ENCODE results near the gene UBE2H. TPM values are rescaled to one million over a fixed set of nuclear protein-coding genes. Genes with fewer than 3 reads are reported as not detected.

Gene UBE2H
- total and polyA plus RNA-seq, 2 of the 4 experiments (the other 2 are of a cell fraction), result 34.6 to 49.4 TPM

GRCh38 chr7:129804111-129804889 lies 148.5 kb downstream of the UBE2H start:
- H3K27me3 ChIP-seq (ENCODE audit: control insufficient read depth, insufficient read depth, low read length), result peaks cover 23% of the 10 kb centered on the region; the same call in 1 of the 2 replicates
- WGBS, 2 experiments (ENCODE audit: extremely low coverage in 2 of 2, insufficient read length in 1 of 2), result 86% methylated on average over 7 of the region's 22 CpGs; no CpG with 5 or more reads in 1 of the 2 experiments
- no peak for TF ChIP-seq CEBPB (IDR thresholded peaks at IDR 0.05; ENCODE audit: low read depth, low read length)
- no peak for TF ChIP-seq SMC3 (IDR thresholded peaks at IDR 0.05; ENCODE audit: low read depth, low read length)
- no peak for TF ChIP-seq MAZ (IDR thresholded peaks at IDR 0.05; ENCODE audit: borderline replicate concordance, low read depth, low read length)
- TF ChIP-seq, protein P1, sequence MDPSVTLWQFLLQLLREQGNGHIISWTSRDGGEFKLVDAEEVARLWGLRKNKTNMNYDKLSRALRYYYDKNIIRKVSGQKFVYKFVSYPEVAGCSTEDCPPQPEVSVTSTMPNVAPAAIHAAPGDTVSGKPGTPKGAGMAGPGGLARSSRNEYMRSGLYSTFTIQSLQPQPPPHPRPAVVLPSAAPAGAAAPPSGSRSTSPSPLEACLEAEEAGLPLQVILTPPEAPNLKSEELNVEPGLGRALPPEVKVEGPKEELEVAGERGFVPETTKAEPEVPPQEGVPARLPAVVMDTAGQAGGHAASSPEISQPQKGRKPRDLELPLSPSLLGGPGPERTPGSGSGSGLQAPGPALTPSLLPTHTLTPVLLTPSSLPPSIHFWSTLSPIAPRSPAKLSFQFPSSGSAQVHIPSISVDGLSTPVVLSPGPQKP (IDR thresholded peaks at IDR 0.05; ENCODE audit: borderline replicate concordance, low read depth, low read length), result no peak
- no peak for TF ChIP-seq CHD1 (IDR thresholded peaks at IDR 0.05; ENCODE audit: low read depth, low read length)
- no peak for TF ChIP-seq MAFK (IDR thresholded peaks at IDR 0.05; ENCODE audit: low read depth, low read length)
- TF ChIP-seq RFX5 (IDR thresholded peaks at IDR 0.05; ENCODE audit: low read depth, low read length), result no peak
- TF ChIP-seq MXI1 (IDR thresholded peaks at IDR 0.05; ENCODE audit: borderline replicate concordance, low read depth, low read length), result no peak
- TF ChIP-seq RAD21 (IDR thresholded peaks at IDR 0.05; ENCODE audit: low read length), result no peak
- TF ChIP-seq CTCF (conservative IDR thresholded peaks at IDR 0.05; ENCODE audit: low read depth, low read length), result no peak
- no peak for TF ChIP-seq NFE2L2 (IDR thresholded peaks at IDR 0.05; ENCODE audit: low read depth, low read length)
- TF ChIP-seq FOS (IDR thresholded peaks at IDR 0.05; ENCODE audit: low read depth, low read length), result no peak
- no peak for TF ChIP-seq RCOR1 (IDR thresholded peaks at IDR 0.05; ENCODE audit: insufficient replicate concordance, low read length)
- TF ChIP-seq, protein P2, sequence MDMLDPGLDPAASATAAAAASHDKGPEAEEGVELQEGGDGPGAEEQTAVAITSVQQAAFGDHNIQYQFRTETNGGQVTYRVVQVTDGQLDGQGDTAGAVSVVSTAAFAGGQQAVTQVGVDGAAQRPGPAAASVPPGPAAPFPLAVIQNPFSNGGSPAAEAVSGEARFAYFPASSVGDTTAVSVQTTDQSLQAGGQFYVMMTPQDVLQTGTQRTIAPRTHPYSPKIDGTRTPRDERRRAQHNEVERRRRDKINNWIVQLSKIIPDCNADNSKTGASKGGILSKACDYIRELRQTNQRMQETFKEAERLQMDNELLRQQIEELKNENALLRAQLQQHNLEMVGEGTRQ (IDR thresholded peaks at IDR 0.05; ENCODE audit: low read depth, low read length), result no peak
- no peak for TF ChIP-seq POLR2A (IDR thresholded peaks at IDR 0.05; ENCODE audit: low read depth, low read length)
- no peak for TF ChIP-seq BHLHE40 (IDR thresholded peaks at IDR 0.05; ENCODE audit: low read depth, low read length)
- H2BK20ac ChIP-seq (ENCODE audit: low read depth, low read length), result no peak overlapping the region
- no peak overlapping the region for H3K18ac ChIP-seq (ENCODE audit: low read depth, low read length)
- no peak overlapping the region for H4K91ac ChIP-seq (ENCODE audit: insufficient read depth, low read depth, low read length)
- CTCF ChIA-PET, result no interaction called here
- H3K4me1 ChIP-seq (ENCODE audit: control insufficient read depth, insufficient read depth, low read length), result no peaks in the 10 kb centered on the region
- no TSS peak for BruUV-seq (replicated peaks)
- H2BK5ac ChIP-seq (ENCODE audit: low read depth, low read length, poor library complexity, severe bottlenecking), result no peak overlapping the region
- no peaks in the 10 kb centered on the region for H3K36me3 ChIP-seq (ENCODE audit: control insufficient read depth, insufficient read depth, low read length)
- no peak overlapping the region for H3K27ac ChIP-seq (ENCODE audit: insufficient read depth, low read length)
- no peak overlapping the region for H2AK5ac ChIP-seq (ENCODE audit: low read depth, low read length)
- intact Hi-C loops (cut with micrococcal nuclease), result no loop called here
- no peaks in the 10 kb centered on the region for H3K9me1 ChIP-seq (ENCODE audit: insufficient read depth, low read length)
- no peak overlapping the region for H3K4me2 ChIP-seq (ENCODE audit: low read depth, low read length)
- ATAC-seq (ENCODE audit: low read depth) (peak; percentile 14; the same call in 1 of the 2 replicates), DNase-seq (no peak)
- H3K4me3 ChIP-seq (ENCODE audit: insufficient read depth, low read depth, low read length), result no peak overlapping the region
- no peak overlapping the region for H2BK120ac ChIP-seq (ENCODE audit: low read depth, low read length)
- no peak overlapping the region for H3K4ac ChIP-seq (ENCODE audit: low read depth, low read length)
- H2BK15ac ChIP-seq (ENCODE audit: low read depth, low read length), result no peak overlapping the region
- H4K20me1 ChIP-seq (ENCODE audit: insufficient read depth, low read length), result no peaks in the 10 kb centered on the region
- POLR2A ChIA-PET (ENCODE audit: unreplicated experiment), result no interaction called here
- H3K79me1 ChIP-seq (ENCODE audit: low read depth in 1 of 2, low read length in 2 of 2), result no peaks in the 10 kb centered on the region
- no peak overlapping the region for H3K23ac ChIP-seq (ENCODE audit: low read depth, low read length)
- no peak overlapping the region for H2AFZ ChIP-seq (replicated peaks; ENCODE audit: low read length, poor library complexity)
- no peak overlapping the region for H3K14ac ChIP-seq (replicated peaks; ENCODE audit: low read depth, low read length)
- dilution Hi-C loops (cut with HindIII; ENCODE audit: low sequenced_read_pairs, unreplicated experiment), result no loop called here
- no peak overlapping the region for H3K56ac ChIP-seq (ENCODE audit: extremely low read depth, insufficient read depth, low read length)
- no peak overlapping the region for H4K8ac ChIP-seq (ENCODE audit: low read depth in 2 of 2, low read length in 2 of 2)
- no peaks in the 10 kb centered on the region for H3K9me3 ChIP-seq (ENCODE audit: control insufficient read depth, insufficient read depth, low read length)
- no peak overlapping the region for H2AK9ac ChIP-seq (replicated peaks; ENCODE audit: low read depth, low read length, poor library complexity)
- H3K9ac ChIP-seq (ENCODE audit: low read depth, low read length), result no peak overlapping the region
- in situ Hi-C loops (cut with MboI; ENCODE audit: low sequenced_read_pairs), result no loop called here
- no peak overlapping the region for H4K5ac ChIP-seq (ENCODE audit: low read depth, low read length)

Data from IMR-90 (cell line).